Transverse colon (tissue), 3 donors: ENCODE data around the gene RIMOC1.

Source experiments
- CTCF ChIP-seq, 5 experiments: fragments of 200-600 bp in 3 of 5; fragments of 450-650 bp in 2 of 5; sonication (generic) in 3 of 5; IDR thresholded peaks; 1 replicate in 2 of 5; 2 replicates in 3 of 5; pipeline ENCODE4 v1.5.1; 2016 to 2017; ENCODE audit warnings: antibody characterized with exemption in 5 of 5, inconsistent platforms in 3 of 5, mild to moderate bottlenecking in 2 of 5, moderate library complexity in 1 of 5
- POLR2A ChIP-seq: fragments of 450-650 bp; IDR thresholded peaks from one replicate; pipeline ENCODE4 v1.6.1; 2016; ENCODE audit warnings: antibody characterized with exemption, mild to moderate bottlenecking, moderate library complexity

- no peak for TF ChIP-seq CTCF (IDR thresholded peaks at IDR 0.05)
- no peak for TF ChIP-seq POLR2A
Measured at GRCh38 chr5:41906151-41906550, 2.0 kb downstream of the RIMOC1 start.
